ENCODE data around the gene TFAP2C.

TFAP2C gene

GRCh38 chr20:56628873-56629463 lies at the start of gene TFAP2C:
TSS of gene TFAP2C (plus strand) at chr20:56629306. CDS start at chr20:56629545, 239 bp downstream.
- no peak for DNase-seq (ENCODE audit: low spot score)

GRCh38 chr20:56580226-56580625 lies 48.9 kb upstream of the TFAP2C start:
- DNase-seq (ENCODE audit: low spot score) = no peak

- DNase-seq (ENCODE audit: low spot score) = no peak
Observed at GRCh38 chr20:56581701-56582100, 47.4 kb upstream of the TFAP2C start.

- no peak for DNase-seq (ENCODE audit: low spot score)
Observed at GRCh38 chr20:56582542-56582941, 46.6 kb upstream of the TFAP2C start.

GRCh38 chr20:56584916-56585315 lies 44.2 kb upstream of the TFAP2C start:
- DNase-seq (ENCODE audit: low spot score) = no peak

GRCh38 chr20:56587307-56588041 lies 41.6 kb upstream of the TFAP2C start:
- DNase-seq (ENCODE audit: low spot score) = no peak

GRCh38 chr20:56588996-56589395 lies 40.1 kb upstream of the TFAP2C start:
- DNase-seq (ENCODE audit: low spot score) = no peak

- DNase-seq (ENCODE audit: low spot score) = no peak
Observed at GRCh38 chr20:56589633-56590032, 39.5 kb upstream of the TFAP2C start.

- no peak for DNase-seq (ENCODE audit: low spot score)
Observed at GRCh38 chr20:56590888-56591287, 38.2 kb upstream of the TFAP2C start.

GRCh38 chr20:56592211-56592610 lies 36.9 kb upstream of the TFAP2C start:
- no peak for DNase-seq (ENCODE audit: low spot score)

- DNase-seq (ENCODE audit: low spot score) = no peak
Observed at GRCh38 chr20:56592817-56593216, 36.3 kb upstream of the TFAP2C start.

- DNase-seq (ENCODE audit: low spot score) = no peak
Observed at GRCh38 chr20:56595746-56596475, 33.2 kb upstream of the TFAP2C start.

- no peak for DNase-seq (ENCODE audit: low spot score)
Observed at GRCh38 chr20:56601166-56601565, 27.9 kb upstream of the TFAP2C start.

- no peak for DNase-seq (ENCODE audit: low spot score)
Observed at GRCh38 chr20:56604673-56605072, 24.4 kb upstream of the TFAP2C start.

- DNase-seq (ENCODE audit: low spot score) = no peak
Observed at GRCh38 chr20:56605261-56605996, 23.7 kb upstream of the TFAP2C start.

- DNase-seq (ENCODE audit: low spot score) = no peak
Observed at GRCh38 chr20:56606174-56606945, 22.7 kb upstream of the TFAP2C start.

GRCh38 chr20:56607061-56607704 lies 21.9 kb upstream of the TFAP2C start:
- no peak for DNase-seq (ENCODE audit: low spot score)

- DNase-seq (ENCODE audit: low spot score) = no peak
Observed at GRCh38 chr20:56608376-56608775, 20.7 kb upstream of the TFAP2C start.

- DNase-seq (ENCODE audit: low spot score) = no peak
Observed at GRCh38 chr20:56609321-56609720, 19.8 kb upstream of the TFAP2C start.

GRCh38 chr20:56610098-56610497 lies 19.0 kb upstream of the TFAP2C start:
- no peak for DNase-seq (ENCODE audit: low spot score)

GRCh38 chr20:56614196-56614595 lies 14.9 kb upstream of the TFAP2C start:
- DNase-seq (ENCODE audit: low spot score) = no peak

All from globus pallidus (tissue), 1 donor.